NT2/D1 (cell line): ENCODE measurements around the gene TM2D3.

Source experiments
- DNase-seq: peaks from one replicate; pipeline ENCODE4 v3.0.0-alpha.2; 2011; ENCODE audit warnings: low read depth, low spot score
- H3K27me3 ChIP-seq: 2 replicates; pipeline ENCODE4 v1.6.0; 2011; ENCODE audit warnings: mild to moderate bottlenecking; ENCODE audit not compliant: insufficient read length, insufficient read depth
- H3K36me3 ChIP-seq: 2 replicates; pipeline ENCODE4 v1.6.1; 2011; ENCODE audit warnings: mild to moderate bottlenecking, low read length, mixed read lengths; ENCODE audit not compliant: insufficient read depth, insufficient read length
- H3K4me1 ChIP-seq: 2 replicates; pipeline ENCODE4 v1.5.1; 2011; ENCODE audit not compliant: insufficient read depth, insufficient read length
- H3K4me3 ChIP-seq: 2 replicates; pipeline ENCODE4 v1.5.1; 2011; ENCODE audit warnings: low read depth; ENCODE audit not compliant: insufficient read length
- H3K9ac ChIP-seq: 2 replicates; pipeline ENCODE4 v1.6.0; 2011; ENCODE audit warnings: low read depth; ENCODE audit not compliant: insufficient read length
- H3K9me3 ChIP-seq: 2 replicates; pipeline ENCODE4 v1.5.1; 2011; ENCODE audit warnings: mild to moderate bottlenecking, low read length; ENCODE audit not compliant: insufficient read depth
- SUZ12 ChIP-seq: IDR thresholded peaks from 2 replicates; pipeline ENCODE4 v1.6.1; 2011; ENCODE audit not compliant: insufficient read length, insufficient read depth; ENCODE audit errors: extremely low read depth
- YY1 ChIP-seq: IDR thresholded peaks from 2 replicates; pipeline ENCODE4 v1.6.1; 2011; ENCODE audit not compliant: insufficient read length, insufficient read depth
- ZNF274 ChIP-seq: IDR thresholded peaks from 2 replicates; pipeline ENCODE4 v1.6.1; 2011; ENCODE audit warnings: mild to moderate bottlenecking, low read depth, low read length

The TM2D3 gene

GRCh38 chr15:101610611-101611000 lies 41.6 kb downstream of the TM2D3 start:
- DNase-seq: no peak
- Histone ChIP-seq H3K4me1 (no peaks in the 10 kb centered on the region), H3K36me3 (no peaks in the 10 kb centered on the region), H3K9ac (no peak overlapping the region), H3K4me3 (no peak overlapping the region), H3K27me3 (no peaks in the 10 kb centered on the region), H3K9me3 (no peaks in the 10 kb centered on the region)
- no peak for TF ChIP-seq YY1
- no peak for TF ChIP-seq ZNF274
- TF ChIP-seq SUZ12: no peak

GRCh38 chr15:101609742-101610610 lies 42.2 kb downstream of the TM2D3 start:
- Histone ChIP-seq H3K9me3 (no peaks in the 10 kb centered on the region), H3K9ac (no peak overlapping the region), H3K27me3 (no peaks in the 10 kb centered on the region), H3K4me3 (no peak overlapping the region), H3K4me1 (no peaks in the 10 kb centered on the region), H3K36me3 (no peaks in the 10 kb centered on the region)
- no peak for DNase-seq
- TF ChIP-seq ZNF274 (no peak), YY1 (no peak), SUZ12 (no peak)

DNA sequence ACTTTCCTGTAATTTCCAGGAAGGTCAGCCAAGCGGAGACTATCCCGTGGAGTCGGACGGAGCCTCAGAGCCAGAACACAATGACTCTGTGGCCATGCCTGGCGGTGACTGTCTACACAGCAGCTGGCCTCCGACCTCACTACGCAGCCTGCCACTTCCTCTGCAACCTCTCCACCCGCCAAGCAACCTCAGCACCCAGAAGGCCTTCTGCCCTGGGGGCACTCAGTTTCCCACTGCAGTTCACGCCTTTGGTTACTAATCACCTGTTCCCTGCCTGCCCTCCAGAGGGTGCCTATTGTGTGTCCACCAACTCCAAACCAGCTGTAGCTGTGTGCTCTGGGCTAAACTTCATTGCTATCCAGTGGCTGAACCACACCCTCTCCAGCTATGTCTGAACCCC lies 44.0 kb downstream of the TM2D3 start:
- DNase-seq: no peak
- no peak overlapping the region for H3K4me3 ChIP-seq
- no peaks in the 10 kb centered on the region for H3K36me3 ChIP-seq
- no peaks in the 10 kb centered on the region for H3K27me3 ChIP-seq
- H3K9ac ChIP-seq: no peak overlapping the region
- H3K4me1 ChIP-seq: no peaks in the 10 kb centered on the region
- TF ChIP-seq SUZ12: no peak
- no peak for TF ChIP-seq ZNF274
- no peak for TF ChIP-seq YY1
- peaks cover 7% of the 10 kb centered on the region; the same call in 1 of the 2 replicates for H3K9me3 ChIP-seq

- H3K9me3 ChIP-seq: peaks cover 7% of the 10 kb centered on the region; the same call in 1 of the 2 replicates
- no peaks in the 10 kb centered on the region for H3K4me1 ChIP-seq
- DNase-seq: no peak
- no peak overlapping the region for H3K4me3 ChIP-seq
- no peak overlapping the region for H3K9ac ChIP-seq
- H3K27me3 ChIP-seq: no peaks in the 10 kb centered on the region
- TF ChIP-seq SUZ12 (no peak), ZNF274 (no peak), YY1 (no peak)
- H3K36me3 ChIP-seq: no peaks in the 10 kb centered on the region
Measured at GRCh38 chr15:101607108-101607507, 45.1 kb downstream of the TM2D3 start.

DNA sequence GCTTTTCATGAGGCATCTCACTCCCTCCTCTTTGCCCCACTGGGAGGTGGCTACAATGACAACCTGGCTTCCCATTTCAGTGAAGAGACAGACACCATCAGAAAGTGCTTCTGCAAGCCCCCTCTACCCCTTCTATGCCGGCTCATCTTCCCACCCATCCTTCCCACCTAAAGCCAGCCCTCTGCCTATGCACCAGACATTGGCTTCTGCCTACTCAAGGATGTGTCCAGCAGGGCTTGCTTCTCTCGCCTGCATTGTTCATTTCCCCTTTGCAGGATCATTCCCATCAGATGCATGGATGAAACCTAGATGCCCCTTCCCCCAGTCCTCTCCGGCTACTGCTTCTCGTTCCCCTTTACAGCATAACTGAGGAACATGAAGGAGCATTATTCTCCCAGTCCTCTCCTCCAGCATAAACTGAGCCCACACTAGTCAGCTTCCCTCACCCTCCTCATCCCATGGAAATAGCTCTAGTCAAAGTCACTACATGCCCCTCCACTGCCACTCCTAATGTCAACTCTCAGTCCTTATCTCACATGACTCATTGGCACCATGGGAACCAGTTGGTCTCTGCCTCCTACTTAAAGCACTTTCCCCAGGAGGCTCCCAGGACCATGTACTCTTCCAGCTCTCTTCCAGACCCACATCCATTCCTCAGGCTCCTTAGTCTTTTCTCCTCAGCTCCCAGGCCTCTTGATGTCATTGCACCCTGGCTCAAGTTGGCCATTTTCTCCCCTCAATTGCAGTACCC lies 47.9 kb downstream of the TM2D3 start:
- DNase-seq: no peak
- H3K4me1 ChIP-seq: peaks cover 4% of the 10 kb centered on the region

DNA sequence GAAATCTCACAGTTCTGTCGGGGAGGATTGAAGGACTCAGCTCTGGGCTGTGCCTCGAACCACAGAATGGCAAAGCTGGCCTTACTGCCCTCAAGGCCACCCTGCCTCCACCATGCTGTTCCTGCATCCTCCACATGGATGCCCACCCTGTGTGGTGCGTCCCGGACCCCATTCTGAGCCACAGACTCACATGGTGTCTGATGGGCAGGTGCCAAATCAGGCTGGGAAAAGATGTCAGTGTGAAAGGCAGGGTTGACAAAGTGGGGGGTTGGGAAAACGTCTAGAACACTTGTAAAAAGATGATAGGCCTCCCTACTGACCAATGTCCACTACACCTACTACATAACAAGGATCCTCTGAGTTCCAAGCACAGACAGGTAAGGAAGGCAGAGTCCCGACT lies 49.4 kb downstream of the TM2D3 start:
- H3K4me3 ChIP-seq: no peak overlapping the region
- peaks cover 7% of the 10 kb centered on the region; the same call in 1 of the 2 replicates for H3K9me3 ChIP-seq
- DNase-seq: no peak
- H3K9ac ChIP-seq: no peak overlapping the region
- no peaks in the 10 kb centered on the region for H3K27me3 ChIP-seq
- H3K36me3 ChIP-seq: no peaks in the 10 kb centered on the region
- TF ChIP-seq SUZ12: no peak
- no peak for TF ChIP-seq YY1
- no peak for TF ChIP-seq ZNF274
- H3K4me1 ChIP-seq: peaks cover 4% of the 10 kb centered on the region

More for the DNA sequence above, 47.9 kb downstream of the TM2D3 start:
- Histone ChIP-seq H3K27me3 (no peaks in the 10 kb centered on the region), H3K9me3 (peaks cover 7% of the 10 kb centered on the region; the same call in 1 of the 2 replicates), H3K9ac (no peak overlapping the region), H3K36me3 (no peaks in the 10 kb centered on the region), H3K4me3 (no peak overlapping the region)
- TF ChIP-seq SUZ12 (no peak), YY1 (no peak), ZNF274 (no peak)

DNA sequence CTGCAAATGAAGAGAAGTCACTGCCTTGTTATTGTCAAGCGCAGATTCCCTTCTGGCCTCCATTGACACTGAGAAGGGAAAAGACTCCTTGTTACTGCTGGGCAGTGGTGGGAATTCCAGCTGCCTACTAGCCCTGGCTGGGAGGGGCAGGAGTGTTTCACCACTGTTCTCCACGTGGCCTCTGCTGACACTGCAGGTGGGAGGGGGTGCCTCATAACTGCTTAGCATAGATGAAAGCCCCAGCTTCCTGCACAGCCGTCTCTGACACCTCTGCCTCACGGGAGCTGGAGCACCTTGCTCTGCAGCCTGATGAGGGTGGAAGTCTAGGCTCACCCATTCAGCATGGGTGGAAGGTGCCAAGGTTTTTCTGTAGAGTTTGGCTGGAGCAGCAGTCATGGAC lies 52.1 kb downstream of the TM2D3 start:
- no peaks in the 10 kb centered on the region for H3K27me3 ChIP-seq
- no peak overlapping the region for H3K4me3 ChIP-seq
- no peak overlapping the region for H3K9ac ChIP-seq
- no peaks in the 10 kb centered on the region for H3K36me3 ChIP-seq
- H3K4me1 ChIP-seq: peaks cover 4% of the 10 kb centered on the region
- TF ChIP-seq ZNF274: no peak
- no peak for TF ChIP-seq SUZ12
- TF ChIP-seq YY1: no peak
- peaks cover 7% of the 10 kb centered on the region; the same call in 1 of the 2 replicates for H3K9me3 ChIP-seq
- no peak for DNase-seq
